Activated gamma-delta T cell (primary cell): Measurements from ENCODE around the gene MDFIC2.

Experiments used
- DNase-seq: peaks from one replicate; lab custom pipeline; 2025; lab: John Stamatoyannopoulos, UW

MDFIC2 gene

GRCh38 chr3:70180664-70181063 lies 131.8 kb downstream of the MDFIC2 start:
- no peak for DNase-seq

- no peak for DNase-seq
Measured at GRCh38 chr3:70179111-70179510, 133.3 kb downstream of the MDFIC2 start.

GRCh38 chr3:70177881-70178645 lies 134.4 kb downstream of the MDFIC2 start:
- no peak for DNase-seq

GRCh38 chr3:70176224-70176623 lies 136.2 kb downstream of the MDFIC2 start:
- DNase-seq: no peak

GRCh38 chr3:70156808-70157207 lies 155.6 kb downstream of the MDFIC2 start:
- DNase-seq: no peak

- DNase-seq: no peak
Measured at GRCh38 chr3:70150599-70150998, 161.8 kb downstream of the MDFIC2 start.

GRCh38 chr3:70149714-70150400 lies 162.6 kb downstream of the MDFIC2 start:
- no peak for DNase-seq
